ENCODE data around the gene SEMA4D.
A peak's percentile ranks its signal among the peaks of the same experiment; 100 is the strongest.

SEMA4D gene

DNA sequence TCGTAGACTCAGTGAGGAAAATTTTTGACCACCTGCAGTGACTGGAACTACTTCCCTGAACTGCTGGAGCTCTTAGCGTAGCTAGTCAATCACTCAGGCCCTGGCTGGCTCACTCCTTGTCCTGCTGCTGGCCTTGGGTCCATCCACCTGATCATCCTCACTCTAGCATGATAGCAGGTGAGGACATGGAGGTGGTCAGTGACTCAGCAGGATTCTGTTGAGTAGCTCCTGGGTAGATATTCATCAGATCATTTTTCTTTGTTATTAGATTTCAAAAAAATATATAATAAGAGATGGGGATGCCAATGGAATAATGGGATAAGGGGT is 25.0 kb upstream of the SEMA4D start:
- Histone ChIP-seq H2AFZ (ENCODE audit: low read depth, low read length) (peak overlapping the region; percentile 99), H3K9ac (ENCODE audit: low read length) (peak overlapping the region; percentile 46; the same call in 1 of the 2 replicates), H3K4me2 (ENCODE audit: low read length) (peak overlapping the region; percentile 75), H3K79me2 (ENCODE audit: low read length) (no peaks in the 10 kb centered on the region), H4K20me1 (ENCODE audit: insufficient read depth, low read length) (no peaks in the 10 kb centered on the region), H3K4me3 (ENCODE audit: low read length) (peak overlapping the region; percentile 44; the same call in 1 of the 2 replicates), H3K36me3 (replicated peaks; ENCODE audit: low read depth, low read length) (no peaks in the 10 kb centered on the region), H3K4me1 (ENCODE audit: low read length) (peaks cover 33% of the 10 kb centered on the region), H3K9me3 (ENCODE audit: insufficient read depth, low read length) (no peaks in the 10 kb centered on the region), H3K27ac (ENCODE audit: low read length) (peak overlapping the region; percentile 67), H3K27me3 (ENCODE audit: low read depth, low read length) (no peaks in the 10 kb centered on the region)
- TF ChIP-seq, protein P1, sequence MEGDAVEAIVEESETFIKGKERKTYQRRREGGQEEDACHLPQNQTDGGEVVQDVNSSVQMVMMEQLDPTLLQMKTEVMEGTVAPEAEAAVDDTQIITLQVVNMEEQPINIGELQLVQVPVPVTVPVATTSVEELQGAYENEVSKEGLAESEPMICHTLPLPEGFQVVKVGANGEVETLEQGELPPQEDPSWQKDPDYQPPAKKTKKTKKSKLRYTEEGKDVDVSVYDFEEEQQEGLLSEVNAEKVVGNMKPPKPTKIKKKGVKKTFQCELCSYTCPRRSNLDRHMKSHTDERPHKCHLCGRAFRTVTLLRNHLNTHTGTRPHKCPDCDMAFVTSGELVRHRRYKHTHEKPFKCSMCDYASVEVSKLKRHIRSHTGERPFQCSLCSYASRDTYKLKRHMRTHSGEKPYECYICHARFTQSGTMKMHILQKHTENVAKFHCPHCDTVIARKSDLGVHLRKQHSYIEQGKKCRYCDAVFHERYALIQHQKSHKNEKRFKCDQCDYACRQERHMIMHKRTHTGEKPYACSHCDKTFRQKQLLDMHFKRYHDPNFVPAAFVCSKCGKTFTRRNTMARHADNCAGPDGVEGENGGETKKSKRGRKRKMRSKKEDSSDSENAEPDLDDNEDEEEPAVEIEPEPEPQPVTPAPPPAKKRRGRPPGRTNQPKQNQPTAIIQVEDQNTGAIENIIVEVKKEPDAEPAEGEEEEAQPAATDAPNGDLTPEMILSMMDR (IDR thresholded peaks at IDR 0.05; ENCODE audit: low read depth, low read length) = no peak
- TF ChIP-seq EZH2phosphoT487 (IDR thresholded peaks at IDR 0.05; ENCODE audit: low read depth) = no peak

DNA sequence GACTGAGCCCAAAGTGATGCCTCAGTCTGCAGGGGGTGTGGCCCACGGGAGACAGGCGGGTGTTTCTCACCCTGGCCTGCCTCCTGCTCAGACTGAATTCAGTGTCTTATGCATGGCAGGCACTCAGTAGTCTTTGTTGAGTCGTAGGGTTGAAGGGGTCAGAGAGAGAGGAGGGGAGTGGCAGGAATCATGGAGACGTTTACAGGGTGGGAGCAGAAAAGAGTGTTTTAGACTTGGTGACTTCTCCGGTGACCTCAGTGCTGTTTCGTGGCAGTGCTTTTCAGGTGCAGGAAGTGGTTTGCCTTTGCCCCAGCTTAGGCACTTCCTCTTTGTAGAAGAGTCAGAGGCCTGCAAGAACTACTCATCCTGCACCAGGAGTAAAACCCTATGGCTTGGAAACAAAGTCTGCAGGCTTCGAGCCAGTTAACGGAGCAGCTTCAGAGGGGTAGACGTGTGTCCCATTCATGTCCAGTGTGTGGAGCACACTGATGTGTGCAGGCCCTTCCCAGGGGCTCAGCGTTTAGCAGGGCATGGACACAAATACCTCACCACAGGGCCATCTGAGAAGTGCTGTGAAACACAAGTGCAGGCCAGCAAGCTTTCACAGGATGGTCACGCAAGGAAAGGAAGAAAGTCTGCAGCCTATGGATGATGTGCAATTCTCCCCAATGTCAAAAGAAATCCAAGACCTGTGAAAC is 24.5 kb upstream of the SEMA4D start:
- Histone ChIP-seq H3K4me3 (ENCODE audit: low read length) (peak overlapping the region; percentile 44), H3K27me3 (ENCODE audit: low read depth, low read length) (no peaks in the 10 kb centered on the region), H4K20me1 (ENCODE audit: insufficient read depth, low read length) (no peaks in the 10 kb centered on the region), H3K4me1 (ENCODE audit: low read length) (peaks cover 33% of the 10 kb centered on the region), H3K9ac (ENCODE audit: low read length) (peak overlapping the region; percentile 46; the same call in 1 of the 2 replicates), H3K9me3 (ENCODE audit: insufficient read depth, low read length) (no peaks in the 10 kb centered on the region), H3K36me3 (replicated peaks; ENCODE audit: low read depth, low read length) (no peaks in the 10 kb centered on the region), H3K4me2 (ENCODE audit: low read length) (peak overlapping the region; percentile 75), H2AFZ (ENCODE audit: low read depth, low read length) (peak overlapping the region; percentile 99), H3K27ac (ENCODE audit: low read length) (peak overlapping the region; percentile 67), H3K79me2 (ENCODE audit: low read length) (no peaks in the 10 kb centered on the region)
- TF ChIP-seq, protein P1 (IDR thresholded peaks at IDR 0.05; ENCODE audit: low read depth, low read length) = no peak
- TF ChIP-seq EZH2phosphoT487 (IDR thresholded peaks at IDR 0.05; ENCODE audit: low read depth) = no peak

GRCh38 chr9:89519366-89519805 is 21.5 kb upstream of the SEMA4D start:
- Histone ChIP-seq H3K4me3 (ENCODE audit: low read length) (no peak overlapping the region), H3K79me2 (ENCODE audit: low read length) (no peaks in the 10 kb centered on the region), H3K27ac (ENCODE audit: low read length) (no peak overlapping the region), H3K9me3 (ENCODE audit: insufficient read depth, low read length) (no peaks in the 10 kb centered on the region), H3K9ac (ENCODE audit: low read length) (no peak overlapping the region), H3K4me2 (ENCODE audit: low read length) (no peak overlapping the region), H3K36me3 (replicated peaks; ENCODE audit: low read depth, low read length) (no peaks in the 10 kb centered on the region), H2AFZ (ENCODE audit: low read depth, low read length) (no peak overlapping the region; the same call in 1 of the 2 replicates), H4K20me1 (ENCODE audit: insufficient read depth, low read length) (no peaks in the 10 kb centered on the region), H3K4me1 (ENCODE audit: low read length) (peaks cover 33% of the 10 kb centered on the region), H3K27me3 (ENCODE audit: low read depth, low read length) (no peaks in the 10 kb centered on the region)
- no peak for TF ChIP-seq EZH2phosphoT487 (IDR thresholded peaks at IDR 0.05; ENCODE audit: low read depth)
- TF ChIP-seq, protein P1 (IDR thresholded peaks at IDR 0.05; ENCODE audit: low read depth, low read length) = no peak

- Histone ChIP-seq H3K27me3 (ENCODE audit: low read depth, low read length) (no peaks in the 10 kb centered on the region), H2AFZ (ENCODE audit: low read depth, low read length) (peak overlapping the region; percentile 56; the same call in 1 of the 2 replicates), H3K9ac (ENCODE audit: low read length) (no peak overlapping the region), H3K4me3 (ENCODE audit: low read length) (no peak overlapping the region), H3K27ac (ENCODE audit: low read length) (no peak overlapping the region), H3K36me3 (replicated peaks; ENCODE audit: low read depth, low read length) (no peaks in the 10 kb centered on the region), H3K4me1 (ENCODE audit: low read length) (peaks cover 33% of the 10 kb centered on the region), H3K79me2 (ENCODE audit: low read length) (no peaks in the 10 kb centered on the region), H3K4me2 (ENCODE audit: low read length) (0 out of 2 replicates have a peak overlapping the region, but pooled peaks have one; percentile 1), H3K9me3 (ENCODE audit: insufficient read depth, low read length) (no peaks in the 10 kb centered on the region), H4K20me1 (ENCODE audit: insufficient read depth, low read length) (no peaks in the 10 kb centered on the region)
- TF ChIP-seq, protein P1 (IDR thresholded peaks at IDR 0.05; ENCODE audit: low read depth, low read length) = no peak
- no peak for TF ChIP-seq EZH2phosphoT487 (IDR thresholded peaks at IDR 0.05; ENCODE audit: low read depth)
Observed at GRCh38 chr9:89518466-89519365, 20.8 kb upstream of the SEMA4D start.
